NCI-H1436 treated with DMSO at 0.1 percent for 48 hours (cell line): ENCODE data around the gene SDCCAG8.

Experiments
- DNase-seq: peaks from one replicate; lab custom pipeline; 2025; lab: John Stamatoyannopoulos, UW

The SDCCAG8 gene

DNA sequence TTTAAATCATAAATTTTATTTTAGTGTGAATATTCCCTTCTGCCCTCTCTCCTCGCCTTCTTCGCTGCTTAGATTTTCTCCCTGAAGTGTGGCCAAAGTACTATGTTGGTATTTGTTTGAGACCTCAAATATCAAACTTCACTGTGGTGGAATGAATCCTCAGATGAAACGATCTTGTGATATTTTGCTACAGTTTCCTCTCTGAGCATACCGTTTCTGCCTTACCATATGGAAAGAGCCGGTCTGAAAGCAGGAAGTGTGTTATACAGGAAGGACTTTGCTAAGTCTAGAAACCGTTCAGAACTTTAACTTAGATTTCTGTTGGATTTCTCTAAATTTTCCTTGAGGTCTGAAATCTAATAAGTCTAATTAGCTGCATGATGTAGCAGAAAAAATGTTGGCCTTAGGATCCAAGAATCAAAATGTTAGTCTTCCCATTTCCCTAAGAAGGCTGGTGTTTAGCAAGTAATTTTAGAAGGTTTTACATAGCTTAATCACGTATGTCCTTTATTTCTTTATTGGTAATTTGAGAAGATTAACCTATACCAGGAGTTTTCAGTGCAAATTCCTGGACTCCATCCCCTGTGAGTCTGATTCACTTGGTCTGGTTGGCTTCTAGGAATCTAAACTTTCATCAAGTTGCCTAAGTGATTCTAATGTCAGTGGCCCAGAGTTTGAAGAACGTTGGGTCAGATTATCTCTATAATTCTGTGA, 30.7 kb downstream of the SDCCAG8 start:
- no peak for DNase-seq

DNA sequence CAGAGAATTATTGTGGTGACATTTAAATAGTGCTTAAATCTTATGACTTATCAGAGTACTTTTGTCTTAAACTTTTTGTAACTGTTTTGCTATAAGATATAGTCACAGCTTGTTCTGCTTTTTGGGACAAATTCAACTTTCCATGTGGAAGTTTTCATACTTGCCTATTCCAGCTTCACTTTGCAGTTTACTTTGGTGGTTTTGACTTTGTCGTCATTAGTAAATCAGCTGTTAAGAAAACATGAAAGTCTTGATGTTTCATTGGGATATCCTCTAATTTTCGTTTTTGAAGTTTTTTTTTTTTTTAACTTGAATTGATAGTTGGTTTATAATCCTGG, 31.3 kb downstream of the SDCCAG8 start:
- DNase-seq, result no peak

GRCh38 chr1:243287652-243288051, 31.8 kb downstream of the SDCCAG8 start:
- no peak for DNase-seq

- DNase-seq, result no peak
Measured at GRCh38 chr1:243288062-243288461, 32.2 kb downstream of the SDCCAG8 start.

GRCh38 chr1:243291292-243291691, 35.5 kb downstream of the SDCCAG8 start:
- no peak for DNase-seq

GRCh38 chr1:243292117-243292516, 36.3 kb downstream of the SDCCAG8 start:
- no peak for DNase-seq

DNA sequence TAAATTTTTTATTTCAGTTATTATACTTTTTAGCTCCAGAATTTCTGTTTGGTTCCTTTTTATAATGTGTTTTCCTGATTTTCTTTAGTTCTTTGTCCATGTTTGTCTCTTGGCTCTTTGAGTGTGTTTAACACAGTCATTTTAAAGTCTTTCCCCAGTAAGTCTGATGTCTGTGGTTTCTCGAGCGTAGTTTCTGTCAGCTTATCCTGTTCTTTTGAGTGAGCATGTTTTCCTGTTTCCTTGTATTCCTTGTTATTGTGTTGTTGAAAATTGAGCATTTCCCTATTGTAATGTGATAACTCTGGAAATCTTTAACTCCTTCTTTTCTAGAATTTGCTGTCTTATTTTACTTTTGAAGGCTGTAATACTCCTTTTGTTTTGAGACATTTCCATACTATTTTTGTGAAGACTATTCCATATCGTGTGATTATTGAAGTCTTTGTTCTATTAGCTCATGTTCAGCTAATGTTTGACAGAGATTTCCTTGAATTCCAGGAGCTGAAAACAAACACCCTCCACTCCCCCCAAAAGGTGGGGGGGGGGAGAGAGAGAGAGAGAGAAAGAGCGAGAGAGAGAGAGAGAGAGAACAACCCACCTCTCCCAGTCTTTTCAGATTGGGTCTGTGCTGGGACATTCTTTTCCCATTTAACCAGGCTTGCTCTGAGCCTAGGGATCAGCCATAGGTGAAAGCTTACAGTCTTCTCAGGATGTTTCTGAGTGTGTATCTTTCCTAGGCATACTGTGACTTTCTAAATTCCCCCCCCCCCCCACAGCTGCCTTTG, 38.3 kb downstream of the SDCCAG8 start:
- DNase-seq, result no peak

DNA sequence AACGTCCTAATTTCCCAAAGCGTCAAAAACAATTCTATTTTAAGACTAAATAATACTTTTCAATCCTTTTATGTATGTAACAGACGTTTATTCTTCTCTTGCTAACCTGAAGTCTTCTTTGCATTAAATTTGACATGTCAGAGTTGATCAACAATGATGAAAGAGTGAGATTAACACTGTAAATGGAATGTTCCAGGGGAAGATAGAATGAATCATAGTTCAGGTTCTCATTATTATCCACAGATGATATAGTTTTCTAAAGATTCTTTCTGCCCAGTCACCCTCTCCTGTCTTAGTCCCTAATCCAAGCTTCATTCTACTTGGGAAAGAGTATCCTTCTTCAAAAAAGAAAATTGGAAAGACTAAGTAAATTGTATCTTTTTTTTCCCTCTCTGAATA, 38.9 kb downstream of the SDCCAG8 start:
- no peak for DNase-seq

GRCh38 chr1:243299069-243299468, 43.2 kb downstream of the SDCCAG8 start:
- no peak for DNase-seq

DNA sequence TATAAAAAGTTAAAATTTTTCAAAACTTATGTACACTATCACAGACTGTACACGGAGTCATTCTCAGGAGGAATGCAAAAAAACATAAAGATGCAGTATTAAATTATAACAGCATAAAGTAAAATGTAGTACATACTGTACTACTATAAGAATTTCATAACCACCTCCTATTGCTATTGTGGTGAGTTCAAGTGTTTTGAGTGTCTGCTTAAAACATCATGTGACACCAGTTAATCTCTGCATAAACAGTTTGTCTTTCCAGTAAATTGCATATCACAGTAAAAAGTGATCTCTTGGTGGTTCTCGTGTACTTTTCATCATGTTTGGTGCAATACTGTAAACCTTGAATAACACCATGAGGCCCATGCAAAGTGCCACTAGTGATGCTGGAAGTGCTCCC, 45.2 kb downstream of the SDCCAG8 start:
- no peak for DNase-seq

GRCh38 chr1:243311809-243312208, 56.0 kb downstream of the SDCCAG8 start:
- no peak for DNase-seq

GRCh38 chr1:243312952-243313634, 57.3 kb downstream of the SDCCAG8 start:
- DNase-seq, result no peak

DNA sequence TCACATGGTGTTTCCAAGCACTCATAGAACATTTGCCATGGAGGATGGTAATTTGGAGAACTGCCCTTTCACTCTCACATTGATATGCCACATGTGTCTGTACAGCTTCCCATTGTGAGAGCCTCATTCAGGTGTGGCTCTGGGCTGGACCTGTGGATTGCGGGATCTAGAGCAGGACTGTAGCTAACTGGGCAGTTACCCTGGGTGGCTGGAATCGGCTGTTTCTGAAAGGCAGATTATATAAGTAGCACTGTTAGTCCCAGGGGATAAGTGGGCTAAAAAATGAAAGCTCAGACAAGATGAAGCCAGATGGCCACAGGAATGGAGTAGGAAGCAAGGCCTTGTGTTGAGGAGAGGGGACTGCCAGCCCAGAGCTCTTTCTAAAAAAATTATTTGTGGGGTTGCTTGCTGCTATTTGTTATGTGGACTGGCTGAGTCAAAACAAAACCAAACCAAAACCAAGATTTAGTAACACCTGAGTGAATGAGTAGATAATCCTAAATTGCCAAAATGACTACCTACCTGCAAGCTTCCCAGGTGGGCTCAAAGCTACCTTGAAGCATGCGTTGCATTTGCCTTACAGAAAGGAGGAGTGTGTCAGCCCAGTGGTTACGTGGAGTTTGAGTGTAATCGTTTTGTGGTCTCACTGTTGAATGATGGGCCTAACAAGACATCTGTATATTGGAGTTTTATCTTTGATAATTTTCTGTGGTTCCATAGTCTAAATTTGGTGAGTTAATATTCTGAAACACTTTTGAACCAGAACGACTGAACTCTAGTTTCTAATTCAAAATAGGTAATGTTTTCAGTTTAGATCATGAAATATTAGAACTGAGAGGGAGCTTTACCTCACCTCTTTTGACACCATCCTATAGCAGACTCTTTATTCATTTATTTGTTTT, 58.0 kb downstream of the SDCCAG8 start:
- DNase-seq, result no peak

DNA sequence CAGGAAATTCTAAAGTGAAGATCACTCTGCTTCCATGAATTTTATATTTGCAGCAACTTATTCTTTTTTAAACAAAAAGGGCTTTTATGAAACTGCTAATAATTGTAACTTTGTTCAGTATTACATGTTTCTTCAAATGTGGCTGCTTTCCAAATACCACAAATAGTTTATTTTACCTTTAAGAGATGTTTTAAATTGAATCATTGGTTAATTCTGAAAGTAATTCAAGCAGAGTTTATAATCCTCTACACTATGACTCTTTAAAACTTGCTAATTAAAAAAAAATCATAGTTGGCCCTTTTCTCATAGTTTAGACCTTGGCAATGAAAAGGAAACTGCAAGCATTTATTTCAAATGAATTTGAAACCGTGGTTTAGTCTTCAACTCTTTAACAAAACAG, 59.6 kb downstream of the SDCCAG8 start:
- no peak for DNase-seq

DNA sequence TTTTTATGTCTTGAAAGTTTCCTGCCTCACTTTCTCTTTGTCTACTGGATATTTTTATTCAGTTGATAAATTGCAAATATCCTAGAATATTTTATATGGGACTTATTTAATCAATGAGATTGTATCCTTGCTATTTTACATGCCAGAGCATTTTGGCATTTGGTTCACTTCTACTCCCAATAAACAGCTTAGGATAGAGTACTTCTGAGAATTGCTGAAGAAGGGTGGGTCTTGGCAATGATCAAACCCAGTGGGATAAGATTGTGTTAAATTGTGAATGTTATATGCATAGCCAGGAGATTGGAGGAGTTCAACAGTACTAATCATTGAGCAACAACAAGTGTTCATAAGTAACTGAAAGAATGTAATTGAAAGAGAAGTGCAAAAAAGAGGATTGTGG, 60.1 kb downstream of the SDCCAG8 start:
- no peak for DNase-seq

GRCh38 chr1:243316366-243316989, 60.6 kb downstream of the SDCCAG8 start:
- no peak for DNase-seq

- no peak for DNase-seq
Measured at GRCh38 chr1:243320224-243320623, 64.4 kb downstream of the SDCCAG8 start.

GRCh38 chr1:243322326-243322725, 66.5 kb downstream of the SDCCAG8 start:
- DNase-seq, result no peak

GRCh38 chr1:243323491-243323890, 67.7 kb downstream of the SDCCAG8 start:
- no peak for DNase-seq

DNA sequence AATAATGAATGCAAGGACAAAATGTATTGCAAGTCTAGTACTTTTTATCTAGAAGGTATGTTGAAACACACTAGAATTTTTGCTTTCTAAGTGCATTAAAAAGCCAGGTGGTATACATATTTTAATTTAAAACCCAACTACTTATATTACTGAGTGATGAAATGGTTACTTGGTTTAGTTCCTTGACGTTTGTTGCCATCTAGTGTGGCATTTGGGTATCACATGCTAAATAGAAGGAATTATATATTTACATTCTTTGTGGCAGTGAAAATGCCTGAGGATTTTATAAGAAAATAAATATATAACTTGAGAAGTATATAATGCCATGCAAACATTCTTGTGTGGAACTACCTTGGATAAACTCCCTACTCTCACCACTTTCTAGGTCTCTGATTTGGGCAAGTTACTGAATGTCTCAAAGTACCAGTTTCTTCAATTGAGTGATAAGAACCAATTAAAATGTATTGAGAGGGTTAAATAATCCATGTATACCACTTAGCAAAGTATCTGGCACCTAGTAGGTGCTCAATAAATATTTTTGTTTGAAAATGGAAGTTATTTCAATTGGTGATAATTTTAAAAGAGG, 69.6 kb downstream of the SDCCAG8 start:
- DNase-seq, result peak; percentile 35

GRCh38 chr1:243332440-243332839, 76.6 kb downstream of the SDCCAG8 start:
- DNase-seq, result no peak
